Ovary (tissue), 3 donors: ENCODE results near the gene MAP7.

Experiments used
- CTCF ChIP-seq, 3 donors: fragments of 450-650 bp in 2 of 3; fragments of 200-600 bp in 1 of 3; IDR thresholded peaks; one replicate each; pipeline versions ENCODE4 v1.5.1 to v1.8.0; 2016 to 2022; ENCODE audit warnings: antibody characterized with exemption in 3 of 3, mild to moderate bottlenecking in 1 of 3
- POLR2A ChIP-seq: fragments of 450-650 bp; IDR thresholded peaks from one replicate; pipeline ENCODE4 v1.6.1; 2017; ENCODE audit warnings: antibody characterized with exemption, mild to moderate bottlenecking, moderate library complexity
- donor health status: DM: no; HTN: no; CAD: no.

- TF ChIP-seq CTCF (IDR thresholded peaks at IDR 0.05): no peak
- TF ChIP-seq POLR2A: no peak
Observed at GRCh38 chr6:136487759-136488425, 62.3 kb downstream of the MAP7 start.
